GM12892 (cell line): Measurements from ENCODE around the gene CNTLN.

Experiments used
- POLR2A ChIP-seq: IDR thresholded peaks from 2 replicates; pipeline ENCODE4 v1.6.1; 2011; ENCODE audit warnings: low read depth, low read length, control low read depth
- POLR2AphosphoS5 ChIP-seq: IDR thresholded peaks from 2 replicates; pipeline ENCODE4 v1.6.1; 2011; ENCODE audit warnings: low read depth, low read length, control low read depth
- TAF1 ChIP-seq: IDR thresholded peaks from 2 replicates; pipeline ENCODE4 v1.6.1; 2011; ENCODE audit warnings: low read depth, mild to moderate bottlenecking, control low read depth, low read length, borderline replicate concordance

DNA sequence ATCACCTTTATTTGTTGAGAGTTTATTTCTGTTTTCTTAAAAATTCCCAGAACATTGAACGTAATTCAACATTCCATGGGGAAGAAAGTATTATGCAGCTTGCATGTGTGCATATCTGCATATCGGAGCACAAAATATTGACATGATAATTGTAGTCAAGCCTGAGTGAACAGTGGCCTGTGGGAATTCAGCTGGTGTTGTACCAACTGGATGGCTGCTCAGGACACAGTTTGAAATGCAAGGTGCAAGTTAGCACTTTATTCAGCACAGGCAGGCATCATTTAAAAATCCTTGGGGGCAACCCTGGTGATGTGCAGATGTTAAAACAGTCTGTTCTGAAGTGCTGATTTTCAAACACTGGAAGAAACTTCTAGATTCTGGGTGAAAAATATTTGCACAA is 82.4 kb downstream of the CNTLN start:
- TF ChIP-seq POLR2A (no peak), POLR2AphosphoS5 (no peak), TAF1 (no peak)
